Kidney (tissue), 14 donors: Measurements from ENCODE around the gene RGP1. TPM values are rescaled to one million over a fixed set of nuclear protein-coding genes. Genes with fewer than 3 reads are reported as not detected.

Experiments used
- DNase-seq, 5 donors: peaks; one replicate each; pipeline ENCODE4 v3.0.0-alpha.2; 2013 to 2020
- FAIRE-seq: peaks from 2 replicates; lab custom pipeline; 2012; peaks lifted over from hg19 to GRCh38; lab: Jason Lieb, UNC
- H3K27ac ChIP-seq, 2 donors: one replicate each; pipeline ENCODE4 v1.7.0; 2013; ENCODE audit warnings: low read depth in 2 of 2, low read length in 2 of 2, inconsistent platforms in 1 of 2
- H3K27me3 ChIP-seq: one replicate; pipeline ENCODE4 v1.7.1; 2013; ENCODE audit warnings: low read length, inconsistent platforms; ENCODE audit not compliant: control insufficient read depth, insufficient read depth
- H3K36me3 ChIP-seq, 3 donors: one replicate each; pipeline versions ENCODE4 v1.7.0 to v1.7.1; 2013; ENCODE audit warnings: low read length in 3 of 3, control low read depth in 1 of 3, inconsistent platforms in 1 of 3; ENCODE audit not compliant: insufficient read depth in 3 of 3, control insufficient read depth in 2 of 3
- H3K4me1 ChIP-seq, 3 donors: one replicate each; pipeline versions ENCODE4 v1.7.0 to v1.7.1; 2013; ENCODE audit warnings: low read length in 3 of 3, inconsistent platforms in 1 of 3, low read depth in 1 of 3; ENCODE audit not compliant: control insufficient read depth in 2 of 3, insufficient read depth in 2 of 3
- H3K4me3 ChIP-seq, 3 donors: one replicate each; pipeline versions ENCODE4 v1.7.0 to v1.8.1; 2013; ENCODE audit warnings: low read length in 3 of 3, control low read depth in 1 of 3, inconsistent platforms in 1 of 3
- H3K9ac ChIP-seq, 3 donors: one replicate each; pipeline versions ENCODE4 v1.7.0 to v1.7.1; 2013; ENCODE audit warnings: low read length in 3 of 3, control low read depth in 1 of 3, inconsistent platforms in 1 of 3
- H3K9me3 ChIP-seq, 3 donors: one replicate each; pipeline versions ENCODE4 v1.7.0 to v1.7.1; 2013; ENCODE audit warnings: low read length in 3 of 3, control low read depth in 1 of 3, inconsistent platforms in 1 of 3; ENCODE audit not compliant: control insufficient read depth in 2 of 3, insufficient read depth in 1 of 3
- CTCF ChIP-seq: IDR thresholded peaks from 3 replicates; pipeline ENCODE4 v1.5.1; 2012; ENCODE audit warnings: mild to moderate bottlenecking, moderate library complexity, borderline replicate concordance; ENCODE audit not compliant: insufficient read depth; ENCODE audit errors: extremely low read depth
- intact Hi-C: fragments of 100-400 bp; cut with DNase I; formaldehyde crosslinking; loops from one replicate; pipeline ENCODE4 v1.11.1; 2022
- polyA plus RNA-seq: library from polyadenylated mRNA; stranded (reverse); fragments of 350-450 nt; fragmentation: Illumina TruSeq; extraction: RNeasy Lipid Tissue Mini Kit (QIAGEN cat#74804); gene quantifications from one replicate; pipeline ENCODE4 v1.2.3, GENCODE V29; 2014; ENCODE audit warnings: low read depth, low replicate concordance; ENCODE audit not compliant: insufficient read depth
- total RNA-seq: library from RNA; stranded (reverse); fragmentation: NEBNext Ultra II Directional; extraction: Animal tissue kit (Norgen Biotek cat#: 25700); gene quantifications from one replicate; pipeline ENCODE4 v1.2.1, GENCODE V29; 2021
- donor health status: control.
- donor health status: control.
- donor health status: control.
- donor health status: control.
- donor health status: control.
- donor health status: DM: yes; HTN: yes; CAD: no.
- donor health status: Normal renal cell carcinoma (clear cell type).

The RGP1 gene
- total and polyA plus RNA-seq, 2 donors from 2014 or later: 11.0 to 39.2 TPM

GRCh38 chr9:35738924-35739323 lies 10.2 kb upstream of the RGP1 start:
- Histone ChIP-seq H3K9me3 (no peaks in the 10 kb centered on the region), H3K9ac (no peak overlapping the region), H3K4me3 (no peak overlapping the region), H3K27me3 (no peaks in the 10 kb centered on the region), H3K4me1 (peaks cover 0 to 2% (median under 1%) of the 10 kb centered on the region in 3 donors), H3K27ac (no peak overlapping the region), H3K36me3 (peaks cover 21 to 94% (median 70%) of the 10 kb centered on the region in 3 donors)
- intact Hi-C loops: no loop called here
- TF ChIP-seq CTCF: no peak
- FAIRE-seq (no peak), DNase-seq (no peak)

GRCh38 chr9:35740243-35740642 lies 8.8 kb upstream of the RGP1 start:
- Histone ChIP-seq H3K9ac (no peak overlapping the region), H3K9me3 (no peaks in the 10 kb centered on the region), H3K4me1 (peaks cover 0 to 5% (median 2%) of the 10 kb centered on the region in 3 donors), H3K27me3 (no peaks in the 10 kb centered on the region), H3K36me3 (peaks cover 23 to 92% (median 76%) of the 10 kb centered on the region in 3 donors), H3K27ac (no peak overlapping the region), H3K4me3 (no peak overlapping the region)
- DNase-seq: no peak
- intact Hi-C loops: no loop called here
- no peak for TF ChIP-seq CTCF
- no peak for FAIRE-seq

GRCh38 chr9:35741740-35742139 lies 7.3 kb upstream of the RGP1 start:
- Histone ChIP-seq H3K4me3 (no peak overlapping the region), H3K9ac (no peak overlapping the region), H3K36me3 (peaks cover 20 to 77% (median 67%) of the 10 kb centered on the region in 3 donors), H3K27ac (no peak overlapping the region), H3K4me1 (peaks cover 0 to 11% (median 9%) of the 10 kb centered on the region in 3 donors), H3K27me3 (no peaks in the 10 kb centered on the region), H3K9me3 (no peaks in the 10 kb centered on the region)
- intact Hi-C loops: no loop called here
- TF ChIP-seq CTCF: no peak
- no peak for DNase-seq
- no peak for FAIRE-seq

GRCh38 chr9:35743452-35743851 lies 5.6 kb upstream of the RGP1 start:
- H3K4me1 ChIP-seq: peaks cover 0 to 17% (median 11%) of the 10 kb centered on the region in 3 donors
- no peaks in the 10 kb centered on the region for H3K27me3 ChIP-seq
- TF ChIP-seq CTCF: no peak
- H3K36me3 ChIP-seq: peaks cover 13 to 60% (median 52%) of the 10 kb centered on the region in 3 donors
- FAIRE-seq (no peak), DNase-seq (no peak)
- no peak overlapping the region for H3K4me3 ChIP-seq
- no peak overlapping the region for H3K9ac ChIP-seq
- H3K27ac ChIP-seq: no peak overlapping the region
- H3K9me3 ChIP-seq: no peaks in the 10 kb centered on the region
- intact Hi-C loops: no loop called here
